Measurements from ENCODE around the gene TYSND1. TPM values are rescaled to one million over a fixed set of nuclear protein-coding genes. Genes with fewer than 3 reads are reported as not detected.

Gene TYSND1
- total and polyA plus RNA-seq, 8 donors, result 1.2 to 79.4 (median 5.1) TPM

- TF ChIP-seq CTCF (IDR thresholded peaks at IDR 0.05) (no peak), POLR2AphosphoS5 (IDR thresholded peaks at IDR 0.05) (no peak), EP300 (IDR thresholded peaks at IDR 0.05) (no peak), POLR2A (IDR thresholded peaks at IDR 0.05) (no peak)
- DNase-seq, result peak in 1 of 2 donors; percentile 11
- peaks cover 9 to 35% (median 28%) of the 10 kb centered on the region in 4 donors for H3K4me1 ChIP-seq
Observed at GRCh38 chr10:70135046-70135445, 11.5 kb downstream of the TYSND1 start.

GRCh38 chr10:70132098-70133029 lies 14.1 kb downstream of the TYSND1 start, which contains the start of gene AIFM2:
Gene AIFM2 (minus strand): TSS chr10:70132825. CDS start chr10:70124084, 8,741 bp downstream.
- peaks cover 0 to 13% (median 11%) of the 10 kb centered on the region in 4 donors for H3K36me3 ChIP-seq
- 3 to 11% (median 5%) methylated on average over 27 to 80 of the region's 80 CpGs for WGBS, 5 donors

More at GRCh38 chr10:70135046-70135445, 11.5 kb downstream of the TYSND1 start:
- Histone ChIP-seq H3K27me3 (no peaks in the 10 kb centered on the region), H3K9me3 (no peaks in the 10 kb centered on the region), H3K36me3 (peaks cover 6 to 19% (median 12%) of the 10 kb centered on the region in 4 donors), H3K27ac (no peak overlapping the region), H3K4me3 (no peak overlapping the region)
- 86 to 94% (median 89%) methylated on average over 3 of the region's 3 CpGs for WGBS, 5 donors
- intact Hi-C loops (cut with DNase I; ENCODE audit: low total_unique reads), result no loop called here

GRCh38 chr10:70131560-70131937 lies 15.0 kb downstream of the TYSND1 start:
- intact Hi-C loops (cut with DNase I; ENCODE audit: low total_unique reads), result no loop called here
- Histone ChIP-seq H3K4me3 (peak overlapping the region; percentile 52 to 71 (median 69)), H3K36me3 (peaks cover 0 to 19% (median 11%) of the 10 kb centered on the region in 4 donors), H3K27me3 (no peaks in the 10 kb centered on the region), H3K4me1 (peaks cover 9 to 35% (median 28%) of the 10 kb centered on the region in 4 donors), H3K27ac (peak overlapping the region; percentile 30 to 89 (median 83)), H3K9me3 (no peaks in the 10 kb centered on the region)
- DNase-seq, result no peak
- no peak for TF ChIP-seq CTCF (IDR thresholded peaks at IDR 0.05)
- no peak for TF ChIP-seq POLR2AphosphoS5 (IDR thresholded peaks at IDR 0.05)
- TF ChIP-seq EP300 (IDR thresholded peaks at IDR 0.05), result no peak
- no peak for TF ChIP-seq POLR2A (IDR thresholded peaks at IDR 0.05)
- 74 to 87% (median 80%) methylated on average over 3 to 4 of the region's 4 CpGs for WGBS, 5 donors

More at GRCh38 chr10:70132098-70133029, 14.1 kb downstream of the TYSND1 start, which contains the start of gene AIFM2:
- no peak for TF ChIP-seq CTCF (IDR thresholded peaks at IDR 0.05)
- no peak for TF ChIP-seq EP300 (IDR thresholded peaks at IDR 0.05)
- TF ChIP-seq POLR2AphosphoS5 (IDR thresholded peaks at IDR 0.05), result peak; percentile 36 to 91 (median 88)
- peak in 1 of 4 donors; percentile 49 for TF ChIP-seq POLR2A (IDR thresholded peaks at IDR 0.05)
- peaks cover 9 to 35% (median 28%) of the 10 kb centered on the region in 4 donors for H3K4me1 ChIP-seq
- H3K9me3 ChIP-seq, result no peaks in the 10 kb centered on the region
- DNase-seq, result peak; percentile 89 to 93
- peak within 1 kb of the TSS; percentile 78 to 89 (median 83) for H3K27ac ChIP-seq
- H3K4me3 ChIP-seq, result peak within 1 kb of the TSS; percentile 52 to 71 (median 69)
- intact Hi-C loops (cut with DNase I; ENCODE audit: low total_unique reads), result no loop called here
- H3K27me3 ChIP-seq, result no peaks in the 10 kb centered on the region

- DNase-seq, result no peak
- H3K4me3 ChIP-seq, result peak overlapping the region in 3 of 4 donors; percentile 52 to 71 (median 69)
Observed at GRCh38 chr10:70130878-70131559, 15.5 kb downstream of the TYSND1 start.

More at GRCh38 chr10:70130878-70131559, 15.5 kb downstream of the TYSND1 start:
- 69 to 77% (median 72%) methylated on average over 9 to 10 of the region's 10 CpGs for WGBS, 5 donors
- peaks cover 0 to 19% (median 11%) of the 10 kb centered on the region in 4 donors for H3K36me3 ChIP-seq
- H3K27me3 ChIP-seq, result no peaks in the 10 kb centered on the region
- H3K4me1 ChIP-seq, result peaks cover 9 to 35% (median 28%) of the 10 kb centered on the region in 4 donors
- intact Hi-C loops (cut with DNase I; ENCODE audit: low total_unique reads), result no loop called here
- no peaks in the 10 kb centered on the region for H3K9me3 ChIP-seq
- H3K27ac ChIP-seq, result peak overlapping the region; percentile 30 to 89 (median 83)
- TF ChIP-seq POLR2A (IDR thresholded peaks at IDR 0.05) (no peak), POLR2AphosphoS5 (IDR thresholded peaks at IDR 0.05) (peak in 1 of 3 donors; percentile 37)
